IMR-90 (cell line): ENCODE data around the gene YBEY.

Source experiments
- BHLHE40 ChIP-seq: fragments of 150-350 bp; IDR thresholded peaks from 2 replicates; pipeline ENCODE4 v1.6.1; 2016; ENCODE audit warnings: mild to moderate bottlenecking, low read depth, low read length
- CEBPB ChIP-seq: IDR thresholded peaks from 2 replicates; pipeline ENCODE4 v1.6.1; 2012; ENCODE audit warnings: low read depth, low read length, improper control_type of control experiment
- FOS ChIP-seq: fragments of 150-350 bp; IDR thresholded peaks from 2 replicates; pipeline ENCODE4 v1.6.1; 2016; ENCODE audit warnings: low read depth, low read length
- MAFK ChIP-seq: IDR thresholded peaks from 2 replicates; pipeline ENCODE4 v1.6.1; 2012; ENCODE audit warnings: low read depth, low read length, improper control_type of control experiment
- MXI1 ChIP-seq: IDR thresholded peaks from 2 replicates; pipeline ENCODE4 v1.6.1; 2012; ENCODE audit warnings: low read depth, mild to moderate bottlenecking, low read length, moderate library complexity, borderline replicate concordance
- POLR2A ChIP-seq: IDR thresholded peaks from 2 replicates; pipeline ENCODE4 v1.6.1; 2012; ENCODE audit warnings: mild to moderate bottlenecking, low read depth, low read length
- RCOR1 ChIP-seq: IDR thresholded peaks from 2 replicates; pipeline ENCODE4 v1.6.1; 2012; ENCODE audit warnings: mild to moderate bottlenecking, low read length, improper control_type of control experiment; ENCODE audit not compliant: insufficient replicate concordance
- SMC3 ChIP-seq: fragments of 150-350 bp; IDR thresholded peaks from 2 replicates; pipeline ENCODE4 v1.6.1; 2016; ENCODE audit warnings: low read depth, mild to moderate bottlenecking, antibody characterized with exemption, low read length, moderate library complexity
- TF ChIP-seq, protein P1 (sequence below): conservative IDR thresholded peaks from 2 replicates; pipeline ENCODE4 v1.5.1; 2012; ENCODE audit warnings: mild to moderate bottlenecking, low read depth, low read length, improper control_type of control experiment

- TF ChIP-seq POLR2A (no peak), MXI1 (no peak), FOS (no peak), BHLHE40 (no peak), CEBPB (no peak), MAFK (no peak), RCOR1 (no peak), SMC3 (no peak)
- TF ChIP-seq, protein P1, sequence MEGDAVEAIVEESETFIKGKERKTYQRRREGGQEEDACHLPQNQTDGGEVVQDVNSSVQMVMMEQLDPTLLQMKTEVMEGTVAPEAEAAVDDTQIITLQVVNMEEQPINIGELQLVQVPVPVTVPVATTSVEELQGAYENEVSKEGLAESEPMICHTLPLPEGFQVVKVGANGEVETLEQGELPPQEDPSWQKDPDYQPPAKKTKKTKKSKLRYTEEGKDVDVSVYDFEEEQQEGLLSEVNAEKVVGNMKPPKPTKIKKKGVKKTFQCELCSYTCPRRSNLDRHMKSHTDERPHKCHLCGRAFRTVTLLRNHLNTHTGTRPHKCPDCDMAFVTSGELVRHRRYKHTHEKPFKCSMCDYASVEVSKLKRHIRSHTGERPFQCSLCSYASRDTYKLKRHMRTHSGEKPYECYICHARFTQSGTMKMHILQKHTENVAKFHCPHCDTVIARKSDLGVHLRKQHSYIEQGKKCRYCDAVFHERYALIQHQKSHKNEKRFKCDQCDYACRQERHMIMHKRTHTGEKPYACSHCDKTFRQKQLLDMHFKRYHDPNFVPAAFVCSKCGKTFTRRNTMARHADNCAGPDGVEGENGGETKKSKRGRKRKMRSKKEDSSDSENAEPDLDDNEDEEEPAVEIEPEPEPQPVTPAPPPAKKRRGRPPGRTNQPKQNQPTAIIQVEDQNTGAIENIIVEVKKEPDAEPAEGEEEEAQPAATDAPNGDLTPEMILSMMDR, result no peak
These were observed 37.3 kb upstream of the YBEY start for GRCh38 chr21:46248827-46249226.
